ENCODE results near the gene CTXND1.

DNA sequence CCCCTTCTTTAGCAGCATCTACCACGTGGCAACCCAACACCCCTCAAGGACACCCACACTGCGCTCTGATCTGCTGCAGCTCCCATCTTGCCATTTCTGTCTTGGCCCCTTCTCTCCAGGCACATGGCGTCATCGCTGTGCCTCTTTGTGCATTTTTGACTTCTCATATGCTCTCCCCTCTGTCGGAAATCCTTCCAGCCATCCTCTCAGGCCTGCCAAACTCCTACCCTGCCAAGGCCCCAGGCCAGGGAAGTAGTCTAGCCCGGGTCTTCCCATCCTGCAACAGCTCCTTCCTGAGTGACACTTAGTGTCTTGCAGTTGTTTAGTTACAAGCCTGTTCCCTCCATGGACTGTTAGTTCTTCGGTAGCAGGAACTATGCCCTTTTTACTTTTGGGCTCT lies 34.0 kb upstream of the CTXND1 start:
- TF ChIP-seq POLR2A (IDR thresholded peaks at IDR 0.05) (no peak), CTCF (IDR thresholded peaks at IDR 0.05) (no peak)

Data from right lobe of liver (tissue), 4 donors.